Suprapubic skin (tissue), 3 donors: Measurements from ENCODE around the gene CD160.

ENCODE experiments used
- CTCF ChIP-seq, 2 donors: fragments of 200-600 bp in 1 of 2; fragments of 450-650 bp in 1 of 2; sonication (generic) in 1 of 2; IDR thresholded peaks; one replicate each; pipeline ENCODE4 v1.5.1; 2016 to 2019; ENCODE audit warnings: antibody characterized with exemption in 2 of 2, mild to moderate bottlenecking in 1 of 2, moderate library complexity in 1 of 2
- POLR2AphosphoS5 ChIP-seq, 3 donors: sonication (generic); formaldehyde crosslinking; IDR thresholded peaks; one replicate each; pipeline ENCODE4 v1.6.1; 2017; ENCODE audit warnings: antibody characterized with exemption in 3 of 3

- TF ChIP-seq CTCF (IDR thresholded peaks at IDR 0.05) (no peak), POLR2AphosphoS5 (IDR thresholded peaks at IDR 0.05) (no peak)
Measured at GRCh38 chr1:145782272-145783099, 63.2 kb downstream of the CD160 start.
